ENCODE data around the gene APOBEC3H. TPM values are rescaled to one million over a fixed set of nuclear protein-coding genes. Genes with fewer than 3 reads are reported as not detected.

The APOBEC3H gene
- total RNA-seq, 1 donor from 2014 or later, result not detected

DNA sequence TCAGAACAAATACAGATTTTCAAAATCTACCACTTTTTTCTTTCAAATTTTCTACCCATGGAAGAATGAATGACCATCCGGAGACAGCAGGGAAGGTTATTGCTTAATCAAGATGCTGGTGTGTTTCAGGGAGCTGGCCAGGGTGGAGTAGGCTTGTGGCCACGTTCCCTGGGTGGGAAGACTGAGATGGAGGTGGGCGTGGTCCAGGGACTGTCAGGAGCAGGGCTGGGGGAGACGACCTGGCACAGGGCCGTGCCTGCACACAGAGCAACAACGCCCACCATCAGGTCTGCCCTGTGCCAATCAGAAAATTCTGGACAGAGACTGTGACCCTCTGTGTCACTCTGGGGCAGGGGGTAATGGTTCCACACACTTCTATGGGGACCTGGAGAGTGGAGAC lies 7.1 kb upstream of the APOBEC3H start:
- DNase-seq (ENCODE audit: low spot score in 2 of 2, unreplicated experiment in 2 of 2), result no peak
- no peaks in the 10 kb centered on the region for H3K27me3 Mint-ChIP-seq (ENCODE audit: low read depth)
- no peak overlapping the region for H3K27ac Mint-ChIP-seq
- no peaks in the 10 kb centered on the region for H3K9me3 Mint-ChIP-seq
- no peaks in the 10 kb centered on the region for H3K36me3 Mint-ChIP-seq
- peaks cover 7% of the 10 kb centered on the region for H3K4me1 Mint-ChIP-seq
- TF ChIP-seq, protein P1, sequence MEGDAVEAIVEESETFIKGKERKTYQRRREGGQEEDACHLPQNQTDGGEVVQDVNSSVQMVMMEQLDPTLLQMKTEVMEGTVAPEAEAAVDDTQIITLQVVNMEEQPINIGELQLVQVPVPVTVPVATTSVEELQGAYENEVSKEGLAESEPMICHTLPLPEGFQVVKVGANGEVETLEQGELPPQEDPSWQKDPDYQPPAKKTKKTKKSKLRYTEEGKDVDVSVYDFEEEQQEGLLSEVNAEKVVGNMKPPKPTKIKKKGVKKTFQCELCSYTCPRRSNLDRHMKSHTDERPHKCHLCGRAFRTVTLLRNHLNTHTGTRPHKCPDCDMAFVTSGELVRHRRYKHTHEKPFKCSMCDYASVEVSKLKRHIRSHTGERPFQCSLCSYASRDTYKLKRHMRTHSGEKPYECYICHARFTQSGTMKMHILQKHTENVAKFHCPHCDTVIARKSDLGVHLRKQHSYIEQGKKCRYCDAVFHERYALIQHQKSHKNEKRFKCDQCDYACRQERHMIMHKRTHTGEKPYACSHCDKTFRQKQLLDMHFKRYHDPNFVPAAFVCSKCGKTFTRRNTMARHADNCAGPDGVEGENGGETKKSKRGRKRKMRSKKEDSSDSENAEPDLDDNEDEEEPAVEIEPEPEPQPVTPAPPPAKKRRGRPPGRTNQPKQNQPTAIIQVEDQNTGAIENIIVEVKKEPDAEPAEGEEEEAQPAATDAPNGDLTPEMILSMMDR (IDR thresholded peaks at IDR 0.05; ENCODE audit: unreplicated experiment), result no peak
- no peak overlapping the region for H3K4me3 Mint-ChIP-seq

DNA sequence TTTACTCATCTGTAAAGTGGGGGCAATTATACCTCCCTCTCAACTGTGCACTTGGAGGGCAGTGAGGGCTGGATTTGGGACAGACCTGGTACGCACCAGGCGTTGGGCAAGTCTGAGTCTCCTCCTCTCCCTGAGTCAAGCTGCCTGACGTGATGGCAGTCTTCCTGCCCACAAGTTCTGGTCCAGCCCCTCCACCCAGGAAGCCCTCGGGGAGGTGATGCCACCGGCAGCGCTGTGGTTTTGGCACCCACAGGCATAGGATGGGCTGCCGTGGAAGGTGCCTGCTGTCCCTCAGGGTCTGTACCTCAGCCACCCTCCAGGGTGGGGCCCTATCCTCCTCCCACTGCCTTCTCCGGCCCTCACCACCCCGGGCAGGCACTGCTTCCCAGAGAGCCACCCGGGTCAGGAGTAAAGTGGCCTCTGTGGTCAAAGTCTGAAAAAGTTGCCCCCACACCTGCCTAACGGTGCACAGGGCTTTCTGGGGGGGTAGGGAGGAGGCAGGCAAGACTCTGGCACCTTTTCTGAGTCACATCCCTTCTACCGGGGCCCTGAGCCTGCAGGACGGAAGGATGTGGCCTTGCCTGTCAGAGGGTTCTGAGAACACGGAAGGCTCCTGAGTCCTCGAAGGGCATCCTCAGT lies 6.5 kb upstream of the APOBEC3H start:
- Mint-ChIP-seq H3K27ac (no peak overlapping the region), H3K36me3 (no peaks in the 10 kb centered on the region), H3K4me3 (no peak overlapping the region), H3K4me1 (peaks cover 7% of the 10 kb centered on the region), H3K27me3 (ENCODE audit: low read depth) (no peaks in the 10 kb centered on the region), H3K9me3 (no peaks in the 10 kb centered on the region)
- TF ChIP-seq, protein P1 (IDR thresholded peaks at IDR 0.05; ENCODE audit: unreplicated experiment), result no peak
- no peak for DNase-seq (ENCODE audit: low spot score in 2 of 2, unreplicated experiment in 2 of 2)

DNA sequence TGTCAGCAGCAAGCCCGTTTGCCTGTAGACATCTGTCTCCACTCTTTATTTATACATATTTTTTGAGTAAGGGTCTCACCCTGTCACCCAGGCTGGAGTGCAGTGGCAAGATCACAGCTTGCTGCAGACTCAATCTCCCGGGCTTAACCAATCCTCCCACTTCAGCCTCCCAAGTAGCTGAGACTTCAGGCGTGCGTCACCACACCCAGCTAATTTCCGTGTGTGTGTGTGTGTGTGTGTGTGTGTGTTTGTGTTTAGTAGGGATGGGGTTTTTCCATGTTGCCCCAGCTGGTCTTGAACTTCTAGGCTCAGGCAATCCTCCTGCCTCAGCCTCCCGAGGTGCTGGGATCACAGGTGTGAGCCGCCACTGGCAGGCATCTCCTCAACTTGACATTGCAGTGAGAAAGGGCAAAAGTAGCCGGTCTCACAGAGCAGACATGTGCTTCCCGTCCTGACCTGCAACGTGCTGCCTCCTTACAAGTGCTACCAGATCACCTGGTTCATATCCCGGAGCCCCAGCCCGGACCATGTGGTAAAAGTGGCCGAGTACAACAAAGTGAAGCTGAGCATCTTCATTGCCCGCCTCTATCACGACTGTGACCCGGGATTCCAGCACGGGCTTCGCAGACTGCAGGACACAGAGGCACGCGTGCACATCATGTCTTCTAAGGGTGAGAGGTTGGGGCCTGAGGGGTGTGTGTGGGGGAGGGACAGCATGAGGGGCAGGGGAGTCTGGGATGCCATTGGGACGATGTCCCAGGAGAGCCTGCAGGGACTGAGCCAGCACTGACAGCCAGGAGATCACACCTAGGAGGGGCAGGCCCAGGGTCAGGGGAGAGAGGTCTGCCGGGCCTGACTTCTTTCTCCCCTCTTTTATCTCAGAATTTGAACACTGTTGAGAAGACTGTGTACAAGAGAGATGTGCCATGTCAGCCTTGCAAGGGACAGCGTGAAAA lies 5.6 kb upstream of the APOBEC3H start:
- no peak overlapping the region for H3K27ac Mint-ChIP-seq
- no peaks in the 10 kb centered on the region for H3K36me3 Mint-ChIP-seq
- H3K4me3 Mint-ChIP-seq, result no peak overlapping the region
- peaks cover 7% of the 10 kb centered on the region for H3K4me1 Mint-ChIP-seq
- DNase-seq (ENCODE audit: low spot score in 2 of 2, unreplicated experiment in 2 of 2), result no peak
- H3K27me3 Mint-ChIP-seq (ENCODE audit: low read depth), result no peaks in the 10 kb centered on the region
- TF ChIP-seq, protein P1 (IDR thresholded peaks at IDR 0.05; ENCODE audit: unreplicated experiment), result no peak
- no peaks in the 10 kb centered on the region for H3K9me3 Mint-ChIP-seq

DNA sequence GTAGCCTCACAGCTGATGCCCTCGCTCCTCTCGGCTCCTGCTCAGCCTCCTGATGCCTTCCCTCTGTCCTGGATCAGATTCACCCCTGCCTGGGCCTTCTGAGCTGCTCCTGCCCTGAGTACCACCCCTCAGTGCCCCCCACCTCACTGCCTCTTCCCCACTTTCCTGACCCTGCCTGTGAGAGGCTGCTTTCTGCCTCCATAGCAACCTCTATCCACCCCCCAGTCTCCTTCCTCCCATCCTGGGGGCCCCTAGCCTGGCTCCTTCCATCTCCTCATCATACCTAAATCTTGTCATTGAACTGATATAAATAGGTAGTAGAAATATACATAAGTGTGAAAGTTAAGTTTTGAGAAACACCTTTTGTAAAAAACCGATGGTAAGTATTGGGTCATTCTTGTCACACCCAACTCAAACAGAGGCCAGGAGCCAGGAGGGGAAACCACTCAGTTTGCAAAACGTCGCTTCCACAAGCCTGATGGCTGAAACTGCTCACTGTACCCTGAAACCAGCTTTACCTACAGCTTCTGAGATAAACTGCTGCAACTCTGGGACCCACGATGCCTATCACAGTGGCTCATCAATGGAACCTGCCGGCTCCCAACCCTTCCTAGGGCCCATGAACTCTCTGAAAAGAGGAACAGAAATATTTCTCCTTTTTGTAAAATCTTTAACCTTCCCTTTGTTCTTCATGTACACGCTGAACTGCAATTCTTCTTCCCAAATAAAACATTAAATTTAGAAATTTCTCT lies 4.8 kb upstream of the APOBEC3H start:
- no peaks in the 10 kb centered on the region for H3K36me3 Mint-ChIP-seq

More for the DNA sequence above, 4.8 kb upstream of the APOBEC3H start:
- Mint-ChIP-seq H3K27me3 (ENCODE audit: low read depth) (no peaks in the 10 kb centered on the region), H3K27ac (no peak overlapping the region), H3K4me1 (peaks cover 11% of the 10 kb centered on the region), H3K9me3 (no peaks in the 10 kb centered on the region), H3K4me3 (no peak overlapping the region)
- DNase-seq (ENCODE audit: low spot score in 2 of 2, unreplicated experiment in 2 of 2), result no peak
- TF ChIP-seq, protein P1 (IDR thresholded peaks at IDR 0.05; ENCODE audit: unreplicated experiment), result no peak
